ENCODE measurements around the gene NCAPG2.

NCAPG2 gene

DNA sequence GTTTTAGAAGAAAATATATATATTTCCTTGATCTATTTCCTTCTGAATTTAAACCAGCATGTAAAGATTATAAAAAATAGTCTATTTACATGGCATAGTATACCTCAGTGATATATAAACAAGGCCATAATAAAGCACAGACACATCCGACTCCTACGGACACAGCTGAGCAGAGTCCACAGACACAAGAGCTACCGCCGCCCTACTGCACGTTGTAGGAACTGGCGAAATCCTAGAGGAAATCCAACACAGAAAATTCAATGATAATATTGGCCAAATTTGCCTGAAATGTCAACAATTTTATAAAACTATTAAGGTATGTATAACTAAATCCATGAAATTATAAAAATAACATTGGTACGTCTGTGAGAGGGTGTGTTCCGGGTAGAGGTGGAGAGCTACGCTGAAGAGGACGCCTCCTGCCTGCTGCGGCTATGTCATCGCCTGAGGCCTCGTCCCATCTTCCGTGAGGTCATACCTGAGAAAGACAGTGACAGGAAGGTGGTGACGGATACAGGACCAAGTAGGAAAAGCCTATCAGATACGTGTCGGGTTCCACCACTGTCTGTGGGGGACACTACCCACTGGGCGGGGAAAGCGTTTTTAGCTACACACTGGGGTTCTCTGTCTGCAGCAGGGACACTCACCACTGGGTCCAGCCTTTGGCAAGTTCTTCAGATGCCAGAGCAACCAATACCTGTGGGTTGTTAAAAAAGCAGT, 29.3 kb upstream of the NCAPG2 start:
- no peak for DNase-seq

DNA sequence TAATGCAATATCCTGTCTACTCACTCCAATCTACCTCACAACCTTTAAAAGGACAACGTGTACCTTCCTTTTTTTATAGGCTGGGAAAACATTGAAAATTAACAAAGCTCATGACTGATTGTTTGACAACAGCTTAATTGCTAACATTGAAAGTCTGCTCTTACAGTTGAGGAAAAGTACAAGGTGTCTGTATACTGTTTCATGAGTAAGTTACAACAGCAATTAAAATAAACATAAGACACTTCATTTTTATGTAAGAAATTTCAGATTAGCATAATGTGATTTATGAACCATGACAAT, 28.6 kb upstream of the NCAPG2 start:
- DNase-seq = no peak

DNA sequence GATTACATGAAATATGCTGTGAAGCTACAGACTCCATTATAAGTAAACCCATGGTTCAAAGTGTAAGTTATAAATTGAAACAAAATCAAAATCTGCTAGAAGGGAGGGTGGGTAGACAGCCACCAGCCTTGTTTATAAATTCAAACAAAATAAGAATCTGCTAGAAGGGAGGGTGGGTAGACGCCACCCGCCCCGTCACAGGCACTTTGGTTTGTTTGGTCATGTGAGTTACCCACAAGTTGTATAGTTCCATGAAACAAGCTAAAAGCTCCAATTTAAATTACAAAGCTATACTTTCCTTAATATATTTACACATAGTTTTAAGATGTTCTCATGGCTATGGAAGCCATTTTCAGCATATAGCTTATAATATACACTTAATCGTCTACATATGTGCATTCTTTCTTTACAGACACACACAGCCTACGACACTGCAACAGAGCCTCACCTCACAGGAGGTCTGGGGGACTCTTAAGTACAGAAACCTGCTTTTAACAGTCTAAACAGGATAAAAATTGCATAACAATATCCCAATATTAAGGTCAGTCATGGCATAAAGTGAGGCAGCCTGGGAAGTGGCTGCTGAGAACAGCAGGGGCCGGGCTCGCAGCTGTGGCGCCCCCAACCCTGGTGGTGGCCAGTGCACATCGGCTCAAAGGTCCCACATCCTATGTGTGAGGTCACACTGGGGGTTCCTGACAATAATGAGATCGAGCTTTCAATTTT, 28.1 kb upstream of the NCAPG2 start:
- no peak for DNase-seq

DNA sequence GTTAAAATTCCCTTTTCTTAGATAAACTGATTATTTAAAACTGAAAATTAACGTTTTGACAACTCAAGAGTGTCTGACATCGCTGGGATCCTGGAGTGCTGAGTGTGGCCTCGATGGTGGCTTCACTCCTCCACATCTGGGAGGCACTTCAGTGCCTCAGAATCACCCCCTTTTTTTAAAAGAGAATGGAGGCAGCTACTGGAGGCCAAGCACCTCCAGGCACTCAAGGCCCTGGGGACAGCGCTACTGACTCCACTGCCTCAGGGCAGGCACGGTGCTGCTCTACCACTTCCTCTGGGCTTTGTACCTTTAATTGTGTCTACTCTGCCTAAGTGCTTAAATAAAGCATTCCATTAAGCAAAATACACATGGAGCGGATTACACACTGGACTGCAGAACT, 27.2 kb upstream of the NCAPG2 start:
- DNase-seq = no peak

DNA sequence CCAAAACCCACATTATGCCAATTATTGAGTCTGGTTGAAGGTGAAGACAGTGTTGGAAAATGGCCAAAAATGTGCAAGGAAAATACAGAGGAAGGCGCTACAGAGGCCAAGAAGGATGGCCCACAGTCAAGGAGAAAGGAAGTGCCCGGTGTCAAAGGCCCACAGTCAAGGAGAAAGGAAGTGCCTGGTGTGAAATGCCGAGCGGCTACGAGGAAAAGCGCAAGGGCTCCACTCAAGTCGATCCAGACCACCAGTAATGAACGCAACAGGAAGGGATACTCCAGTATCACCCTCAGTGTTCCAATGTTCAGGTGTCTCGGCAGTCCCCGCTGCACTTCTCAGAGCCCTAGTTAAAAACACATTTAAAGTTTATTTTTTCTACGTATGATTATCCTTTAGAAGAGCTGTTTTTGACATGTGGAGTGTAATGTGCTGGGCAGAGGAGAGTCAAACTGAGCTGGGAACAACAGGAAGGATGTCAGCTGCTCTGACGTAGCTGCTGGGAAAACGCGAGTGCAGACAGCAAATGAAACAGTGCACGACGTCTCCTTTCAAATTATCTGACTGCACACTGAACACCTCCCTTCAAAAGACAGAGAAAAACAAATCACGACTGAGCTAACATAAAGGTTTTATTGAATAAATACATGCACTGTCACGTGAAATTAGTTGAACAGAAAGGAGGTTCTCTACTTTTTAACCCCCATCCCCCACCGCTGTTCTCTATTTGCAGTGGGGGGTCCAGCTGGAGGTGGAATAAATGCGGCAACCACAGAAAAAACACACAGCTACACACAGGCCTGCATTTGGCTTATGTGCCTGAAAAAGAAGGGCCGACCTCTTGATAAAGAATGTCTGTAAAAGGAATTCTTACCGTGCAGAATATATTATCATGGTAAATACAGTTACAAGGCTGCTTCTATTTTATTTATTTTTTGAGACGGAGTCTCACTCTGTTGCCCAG, 26.1 kb upstream of the NCAPG2 start:
- DNase-seq = no peak

DNA sequence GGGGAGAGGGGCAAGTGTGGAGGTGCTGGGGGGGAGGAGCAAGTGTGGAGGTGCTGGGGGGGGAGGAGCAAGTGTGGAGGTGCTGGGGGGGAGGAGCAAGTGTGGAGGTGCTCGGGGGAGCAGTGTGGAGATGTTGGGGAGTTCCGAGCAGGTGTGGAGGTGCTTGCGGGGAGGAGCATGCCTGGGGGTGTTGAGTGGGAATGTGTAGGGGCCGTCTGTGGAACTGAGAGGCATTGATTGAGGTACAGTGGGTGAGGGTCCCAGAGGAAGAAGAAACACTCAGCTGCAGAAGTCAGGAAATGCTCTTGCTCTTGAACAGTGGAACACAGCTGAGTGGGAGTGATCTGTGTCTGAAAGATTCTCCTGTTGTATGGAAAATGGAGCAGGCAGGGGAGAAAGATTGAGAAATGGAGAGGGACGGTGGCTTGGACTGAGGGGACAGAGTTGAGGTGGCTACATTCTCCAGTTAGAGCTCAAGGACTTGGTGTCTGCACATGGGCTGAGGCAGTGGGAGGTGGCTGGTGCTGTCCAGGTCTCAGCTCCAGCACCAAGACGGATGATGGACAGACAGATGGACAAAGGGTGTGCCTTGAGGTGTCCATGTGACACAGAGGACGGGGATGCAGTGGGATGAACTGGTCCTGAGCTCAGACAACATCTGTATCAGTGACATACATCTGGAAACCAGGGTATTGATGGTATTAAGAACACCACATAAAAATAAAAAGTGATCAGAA, 25.2 kb upstream of the NCAPG2 start:
- no peak for DNase-seq

DNA sequence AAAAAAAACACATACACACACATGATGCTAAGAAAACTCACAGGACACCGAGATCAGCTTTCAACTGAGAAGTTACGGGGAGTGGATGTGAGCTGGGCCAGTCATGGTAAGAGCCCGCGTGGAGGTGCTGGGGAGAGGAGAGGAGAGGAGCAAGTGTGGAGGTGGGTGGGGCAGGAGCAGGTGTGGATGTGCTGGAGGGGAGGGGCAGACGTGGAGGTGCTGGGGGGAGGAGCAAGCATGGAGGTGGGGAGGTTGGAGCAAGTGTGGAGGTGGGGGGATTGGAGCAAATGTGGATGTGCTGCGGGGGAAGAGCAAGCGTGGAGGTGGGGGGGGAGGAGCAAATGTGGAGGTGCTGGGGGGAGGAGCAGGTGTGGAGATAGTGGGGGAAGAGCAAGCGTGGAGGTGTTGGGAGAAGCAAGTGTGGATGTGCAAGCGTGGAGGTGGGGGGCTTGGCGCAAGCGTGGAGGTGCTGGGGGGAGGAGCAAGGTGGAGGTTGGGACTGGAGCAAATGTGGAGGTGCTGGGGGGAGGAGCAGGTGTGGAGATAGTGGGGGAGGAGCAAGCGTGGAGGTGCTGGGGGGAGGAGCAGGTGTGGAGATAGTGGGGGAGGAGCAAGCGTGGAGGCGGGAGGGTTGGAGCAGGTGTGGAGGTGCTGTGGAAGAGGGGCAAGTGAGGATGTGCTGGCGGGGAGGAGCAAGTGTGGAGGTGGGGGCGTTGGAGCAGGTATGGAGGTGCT, 24.5 kb upstream of the NCAPG2 start:
- DNase-seq = no peak

DNA sequence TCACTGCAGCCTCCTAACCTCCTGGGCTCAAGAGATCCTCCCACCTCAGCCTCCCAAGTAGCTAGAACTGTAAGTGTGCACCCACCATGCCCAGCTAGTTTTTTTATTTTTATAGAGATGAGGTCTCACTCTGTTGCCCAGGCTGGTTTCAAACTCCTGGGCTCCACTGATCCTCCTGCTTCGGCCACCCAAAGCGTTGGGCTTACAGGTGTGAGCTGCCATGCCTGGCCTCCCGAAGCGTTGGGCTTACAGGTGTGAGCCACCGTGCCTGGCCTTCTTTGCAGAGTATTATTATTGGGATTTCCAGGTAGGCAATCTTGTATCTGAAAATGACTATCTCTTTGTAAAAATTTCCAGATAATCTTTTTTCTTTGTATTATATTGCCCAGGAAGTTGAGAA, 23.1 kb upstream of the NCAPG2 start:
- DNase-seq = no peak

DNA sequence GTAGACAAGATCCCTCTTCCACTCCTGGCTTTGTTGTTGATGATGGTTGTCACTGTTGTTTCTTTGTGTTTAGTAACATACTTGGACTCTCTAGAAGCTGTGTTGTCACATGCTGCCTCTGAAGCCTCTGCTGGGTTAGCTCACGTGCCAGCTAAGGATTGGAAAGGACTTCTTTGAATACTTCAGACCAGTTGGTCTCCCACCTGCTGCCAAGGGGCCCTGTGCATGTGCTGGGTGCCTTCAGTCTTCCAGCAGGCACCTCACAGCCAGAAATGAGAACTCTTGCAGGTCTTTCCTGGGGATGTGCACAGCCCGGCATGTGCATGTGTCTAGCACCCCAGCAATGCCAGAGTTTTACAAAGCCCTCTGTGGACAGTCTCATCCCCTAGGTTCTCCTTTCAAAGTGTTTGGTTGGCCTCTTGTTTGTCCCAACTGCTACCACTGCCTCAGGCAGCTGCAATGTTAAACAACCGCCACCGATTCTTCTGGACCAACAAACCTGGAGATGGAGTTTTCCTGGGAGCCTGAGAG, 21.7 kb upstream of the NCAPG2 start:
- no peak for DNase-seq

DNA sequence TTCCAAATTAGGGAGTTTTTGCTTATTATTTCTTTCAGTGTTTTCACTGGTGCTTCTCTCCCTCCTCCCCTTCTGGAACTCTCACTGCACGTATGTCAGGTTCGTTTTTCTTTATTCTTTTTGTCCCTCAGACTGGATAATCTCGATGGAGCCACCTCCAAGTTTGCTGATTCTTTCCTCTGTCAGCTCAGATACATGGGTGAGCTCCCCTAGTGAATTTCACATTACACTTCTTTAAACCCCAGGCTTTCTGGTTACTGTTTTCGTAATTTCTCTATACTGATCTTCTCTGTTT, 20.8 kb upstream of the NCAPG2 start:
- no peak for DNase-seq

DNA sequence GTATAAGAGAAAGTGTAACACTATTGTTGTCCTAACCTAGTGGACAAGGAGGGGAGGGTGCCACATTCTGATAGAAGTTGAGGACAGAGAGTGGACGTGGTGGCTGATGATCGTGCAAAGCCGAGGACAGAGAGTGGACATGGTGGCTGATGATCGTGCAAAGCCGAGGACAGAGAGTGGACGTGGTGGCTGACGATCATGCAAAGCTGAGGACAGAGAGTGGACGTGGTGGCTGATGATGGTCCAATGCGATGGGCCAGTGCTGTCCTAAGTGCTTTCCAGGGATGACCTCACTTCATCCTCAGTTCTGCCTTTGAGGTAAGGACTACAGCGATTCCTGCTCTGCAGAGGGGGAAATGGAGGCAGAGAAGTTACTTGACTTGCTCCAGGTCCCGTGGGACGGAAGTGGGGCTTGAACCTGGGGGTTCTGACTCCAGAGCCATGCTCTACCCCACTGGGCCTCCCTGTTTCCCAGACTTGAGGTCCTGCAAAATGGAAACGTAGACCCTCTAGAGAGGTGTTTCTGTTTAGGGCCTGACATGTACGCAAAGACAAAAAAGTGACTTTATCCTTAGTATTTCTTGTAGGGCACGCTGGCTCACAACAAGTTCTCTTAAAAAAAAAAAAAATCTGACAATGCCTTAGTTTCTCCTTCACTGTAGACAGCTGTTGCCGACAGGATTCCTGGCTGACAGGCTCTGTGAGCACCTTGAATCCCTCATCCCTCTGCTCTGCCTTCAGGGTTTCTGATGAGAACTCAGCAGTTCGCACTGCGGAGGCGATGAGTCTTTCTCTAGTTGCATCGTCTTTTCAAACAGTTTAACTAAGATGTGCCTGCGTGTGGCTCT, 20.3 kb upstream of the NCAPG2 start:
- DNase-seq = no peak

DNA sequence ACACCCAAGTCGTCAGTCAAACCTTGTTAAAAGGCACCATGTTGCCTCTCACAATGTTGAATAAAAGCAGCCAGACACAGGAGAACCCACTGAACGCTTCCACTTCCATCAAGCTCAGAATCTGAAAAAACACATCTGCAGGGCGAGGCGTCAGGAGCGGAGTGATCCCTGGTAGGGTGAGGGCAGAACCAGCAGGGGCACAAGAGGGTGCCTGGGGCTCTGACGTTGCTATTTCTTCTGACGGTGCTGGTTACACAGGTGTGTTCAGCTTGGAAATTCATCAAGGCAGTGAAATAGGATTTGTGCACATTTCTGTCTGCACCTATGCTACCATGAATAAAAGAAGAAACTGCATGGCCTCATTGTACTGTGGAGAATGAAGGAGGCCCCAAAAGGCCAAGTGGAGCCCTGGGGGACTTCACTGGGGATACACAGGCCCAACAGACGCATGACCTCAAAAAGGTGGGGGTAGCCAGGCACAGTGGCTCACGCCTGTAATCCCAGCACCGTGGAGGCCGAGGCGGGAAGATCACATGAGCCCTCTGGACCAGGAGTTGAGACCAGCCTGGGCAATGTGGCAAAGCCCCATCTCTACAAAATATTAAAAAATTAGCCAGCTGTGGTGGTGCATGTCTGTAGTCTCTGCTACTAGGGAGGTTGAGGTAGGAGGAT, 19.2 kb upstream of the NCAPG2 start:
- no peak for DNase-seq

DNA sequence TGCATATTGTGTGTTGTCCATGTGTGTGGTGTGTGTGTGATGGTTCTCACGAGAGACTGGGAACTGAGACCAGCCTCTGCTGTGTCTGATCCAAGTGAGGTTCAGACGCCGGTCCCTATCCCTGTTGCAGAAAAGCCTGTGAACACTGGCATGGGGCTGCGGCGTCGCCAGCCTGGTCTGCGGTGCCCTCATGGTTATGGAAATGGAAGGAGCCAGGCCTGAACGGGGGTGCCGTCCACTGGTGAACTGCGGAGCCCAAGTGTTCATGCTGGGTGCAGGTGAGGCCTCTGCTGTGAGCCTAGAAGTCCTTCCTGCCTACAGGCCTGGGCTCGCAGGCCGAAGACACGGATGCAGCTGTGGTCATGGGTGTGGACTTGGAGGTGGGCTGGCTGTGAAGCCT, 18.7 kb upstream of the NCAPG2 start:
- no peak for DNase-seq

DNA sequence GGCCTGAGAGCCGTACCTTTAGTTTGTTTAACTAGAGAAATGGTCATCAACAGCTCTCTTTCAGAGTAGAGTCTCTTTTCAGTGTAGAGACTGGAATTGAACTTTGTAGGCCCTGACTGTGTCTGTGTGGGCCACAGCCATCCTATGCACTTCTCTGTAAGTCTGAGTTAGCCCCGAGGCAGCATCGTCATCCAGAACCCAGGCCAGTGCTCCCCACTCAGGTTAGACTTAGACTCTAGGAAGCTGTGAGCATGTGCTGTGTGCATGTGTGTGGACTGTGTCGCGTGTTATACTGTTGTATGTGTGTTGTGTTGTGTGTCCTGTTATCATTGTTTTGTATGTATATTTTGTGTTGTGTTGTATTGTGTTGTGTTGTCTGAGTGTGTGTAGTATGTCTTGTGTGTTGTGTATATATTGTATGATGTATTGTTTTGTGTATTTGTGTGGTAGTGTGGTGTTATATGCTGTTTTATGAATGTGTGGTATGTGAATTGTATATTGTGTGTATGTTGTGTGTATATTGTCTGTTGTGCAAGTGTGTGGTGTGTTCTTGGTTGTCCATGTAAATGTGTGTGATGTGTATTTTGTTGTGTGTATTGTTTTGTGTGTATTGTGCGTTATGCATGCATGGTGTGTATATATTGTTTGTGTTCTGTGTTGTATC, 18.1 kb upstream of the NCAPG2 start:
- DNase-seq = no peak

DNA sequence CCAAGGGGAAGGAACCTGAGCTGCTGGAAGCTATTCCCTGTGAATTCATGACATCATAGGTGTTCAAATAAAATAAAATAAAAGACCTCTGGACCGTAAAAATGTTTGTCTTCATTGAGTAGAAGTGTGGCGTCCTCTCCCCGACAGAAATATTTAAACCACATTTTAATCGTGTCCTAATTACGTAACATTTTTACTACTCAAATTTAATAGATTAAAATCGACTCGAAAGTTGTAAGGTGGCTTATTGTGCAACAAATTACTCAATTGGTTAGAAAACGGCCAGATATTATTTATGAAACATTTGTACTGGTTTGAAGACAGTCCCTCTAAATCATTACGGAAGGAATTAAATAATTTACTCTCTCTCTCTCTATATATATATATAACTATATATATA, 15.5 kb upstream of the NCAPG2 start:
- DNase-seq = no peak

DNA sequence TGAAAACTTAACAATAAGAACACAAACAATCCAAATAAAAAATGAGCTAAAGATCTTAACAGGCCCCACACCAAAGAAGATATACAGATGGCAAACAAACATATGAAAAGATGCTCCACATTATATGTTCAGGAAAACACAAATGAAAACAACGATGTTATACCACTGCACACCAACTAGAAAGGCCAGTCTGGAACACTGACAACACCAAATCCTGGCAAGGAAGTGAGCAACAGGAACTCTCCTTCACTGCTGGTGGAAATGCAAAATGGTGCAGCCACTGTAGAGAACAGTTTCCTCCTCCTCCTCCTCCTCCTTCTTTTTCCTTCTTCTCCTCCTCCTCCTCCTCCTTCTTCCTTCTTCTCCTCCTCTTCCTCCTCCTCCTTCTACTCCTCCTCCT, 12.2 kb upstream of the NCAPG2 start:
- DNase-seq = no peak

DNA sequence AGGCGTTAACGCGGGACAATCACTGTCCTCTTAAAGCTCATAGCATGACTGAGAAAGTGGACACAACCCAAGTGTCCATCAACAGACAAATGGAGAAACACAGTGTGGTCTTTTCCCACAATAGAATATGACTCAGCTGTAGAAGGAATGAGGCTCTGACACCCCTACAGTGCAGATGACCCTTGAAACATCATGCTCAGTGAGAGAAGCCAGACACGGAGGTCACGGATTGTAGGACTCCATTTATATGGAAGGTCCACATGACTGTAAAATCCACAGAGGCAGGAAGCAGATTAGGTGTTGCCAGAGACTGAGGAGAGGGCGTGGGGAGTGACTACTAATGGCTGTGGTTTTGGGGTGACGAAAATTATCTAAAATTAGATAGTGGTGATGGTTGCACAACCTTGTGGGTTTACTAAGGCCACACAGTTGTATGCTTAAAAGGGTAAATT, 6.1 kb upstream of the NCAPG2 start:
- DNase-seq = no peak

DNA sequence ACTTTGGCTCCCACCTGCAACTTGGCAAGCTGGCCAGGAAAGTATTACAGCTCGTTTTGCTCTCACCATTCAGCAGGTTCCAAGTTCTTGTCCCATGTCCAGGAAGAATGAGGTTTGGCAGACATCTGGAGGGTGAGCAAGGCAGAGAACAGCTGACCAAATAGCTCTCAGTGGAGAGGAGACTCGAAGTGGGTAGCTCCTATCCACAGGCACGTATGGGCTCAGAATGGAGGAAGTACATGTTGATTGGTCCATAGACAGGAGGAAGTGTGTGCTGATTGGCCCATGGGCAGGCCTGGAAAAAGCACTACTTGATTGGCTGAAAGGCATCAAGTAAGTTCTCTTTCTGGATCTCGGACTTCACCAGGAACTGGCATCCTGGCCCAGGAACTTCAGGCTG, 3.0 kb upstream of the NCAPG2 start:
- DNase-seq = no peak

DNA sequence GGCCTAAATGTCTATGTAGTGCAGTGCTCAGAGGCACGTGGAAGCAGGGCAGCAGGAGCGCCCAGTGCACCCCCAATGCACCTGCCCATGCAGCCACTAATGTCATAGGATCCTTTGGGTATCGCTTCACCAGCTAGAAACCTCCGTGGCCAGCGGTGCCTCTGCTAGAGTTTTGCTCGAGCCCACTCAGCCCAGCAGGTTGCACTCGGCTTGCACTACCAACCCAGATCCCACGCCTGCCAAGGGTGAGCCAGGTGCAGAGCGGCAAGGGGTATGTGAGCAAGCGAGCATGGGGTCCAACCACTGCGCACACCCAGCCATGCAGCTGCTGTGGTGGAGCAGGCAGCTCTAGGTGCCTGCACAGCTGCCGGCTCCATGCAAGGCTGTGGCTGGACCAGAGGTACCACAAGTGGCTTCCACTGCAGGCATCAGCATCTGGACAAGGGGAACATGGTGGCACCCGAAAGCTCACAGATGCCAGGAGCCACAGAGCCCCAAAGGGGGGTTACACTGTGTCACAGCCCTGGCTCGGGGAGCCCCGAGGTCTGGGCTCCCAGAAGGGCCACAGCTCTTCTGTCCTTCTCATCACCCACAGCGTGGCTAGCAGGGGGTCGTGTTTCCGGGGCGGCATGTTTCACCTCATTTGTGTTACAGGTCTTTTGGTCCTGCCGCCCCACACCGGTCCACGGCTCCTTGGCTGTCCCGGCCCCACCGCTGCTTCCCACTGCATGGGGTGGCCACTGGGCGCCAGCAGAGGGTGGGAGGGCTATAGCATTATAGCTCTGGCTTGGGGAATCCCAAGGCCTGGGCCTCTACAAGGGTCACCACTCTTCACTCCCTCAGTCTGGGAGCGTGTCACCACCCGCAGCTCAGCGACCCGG, 2.3 kb upstream of the NCAPG2 start:
- DNase-seq = no peak
